HEK293 (cell line): ENCODE measurements around the gene STK32A.

Experiments
- HOXA7 ChIP-seq: sonication (generic); formaldehyde crosslinking; IDR thresholded peaks from 2 replicates; pipeline ENCODE4 v1.8.1; 2022; ENCODE audit warnings: missing genetic modification reagents, borderline replicate concordance
- KLF16 ChIP-seq: fragments of 450-650 bp; formaldehyde crosslinking; IDR thresholded peaks from 2 replicates; pipeline ENCODE4 v1.5.1; 2017; ENCODE audit warnings: missing biosample characterization, missing genetic modification characterization
- SP2 ChIP-seq: fragments of 450-650 bp; formaldehyde crosslinking; IDR thresholded peaks from 2 replicates; pipeline ENCODE4 v1.5.1; 2016; ENCODE audit warnings: missing biosample characterization, missing genetic modification characterization
- ZBTB7A ChIP-seq: fragments of 450-650 bp; formaldehyde crosslinking; IDR thresholded peaks from 2 replicates; pipeline ENCODE4 v1.5.1; 2016; ENCODE audit warnings: low read depth, missing biosample characterization, missing genetic modification characterization
- ZEB2 ChIP-seq: fragments of 450-650 bp; formaldehyde crosslinking; IDR thresholded peaks from 2 replicates; pipeline ENCODE4 v1.5.1; 2016; ENCODE audit warnings: missing biosample characterization, missing genetic modification characterization
- ZFP3 ChIP-seq: fragments of 450-650 bp; formaldehyde crosslinking; IDR thresholded peaks from 2 replicates; pipeline ENCODE4 v1.5.1; 2016; ENCODE audit warnings: low read depth, missing biosample characterization, missing genetic modification characterization
- ZNF10 ChIP-seq: fragments of 450-650 bp; formaldehyde crosslinking; IDR thresholded peaks from 2 replicates; pipeline ENCODE4 v1.5.1; 2017; ENCODE audit warnings: missing biosample characterization, missing genetic modification characterization
- ZNF2 ChIP-seq: fragments of 450-650 bp; formaldehyde crosslinking; IDR thresholded peaks from 2 replicates; pipeline ENCODE4 v1.5.1; 2016; ENCODE audit warnings: missing biosample characterization, missing genetic modification characterization
- ZNF571 ChIP-seq: fragments of 450-650 bp; formaldehyde crosslinking; IDR thresholded peaks from 2 replicates; pipeline ENCODE4 v1.5.0; 2017; ENCODE audit warnings: missing biosample characterization, missing genetic modification characterization
- ZNF670 ChIP-seq: fragments of 450-650 bp; formaldehyde crosslinking; IDR thresholded peaks from 2 replicates; pipeline ENCODE4 v1.5.1; 2016; ENCODE audit warnings: missing biosample characterization, missing genetic modification characterization, low read depth
- TF ChIP-seq, protein P1 (sequence below): fragments of 450-650 bp; formaldehyde crosslinking; IDR thresholded peaks from 2 replicates; pipeline ENCODE4 v1.5.1; 2016; ENCODE audit warnings: missing biosample characterization, missing genetic modification characterization
- TF ChIP-seq, protein P2 (sequence below): fragments of 450-650 bp; formaldehyde crosslinking; IDR thresholded peaks from 2 replicates; pipeline ENCODE4 v1.5.1; 2016; ENCODE audit warnings: missing biosample characterization, missing genetic modification characterization
- TF ChIP-seq, protein P3 (sequence below): fragments of 450-650 bp; formaldehyde crosslinking; IDR thresholded peaks from 2 replicates; pipeline ENCODE4 v1.5.1; 2016; ENCODE audit warnings: missing biosample characterization, missing genetic modification characterization
- TF ChIP-seq, protein P4 (sequence below): fragments of 450-650 bp; formaldehyde crosslinking; IDR thresholded peaks from 2 replicates; pipeline ENCODE4 v1.5.1; 2016; ENCODE audit warnings: missing biosample characterization, missing genetic modification characterization

DNA sequence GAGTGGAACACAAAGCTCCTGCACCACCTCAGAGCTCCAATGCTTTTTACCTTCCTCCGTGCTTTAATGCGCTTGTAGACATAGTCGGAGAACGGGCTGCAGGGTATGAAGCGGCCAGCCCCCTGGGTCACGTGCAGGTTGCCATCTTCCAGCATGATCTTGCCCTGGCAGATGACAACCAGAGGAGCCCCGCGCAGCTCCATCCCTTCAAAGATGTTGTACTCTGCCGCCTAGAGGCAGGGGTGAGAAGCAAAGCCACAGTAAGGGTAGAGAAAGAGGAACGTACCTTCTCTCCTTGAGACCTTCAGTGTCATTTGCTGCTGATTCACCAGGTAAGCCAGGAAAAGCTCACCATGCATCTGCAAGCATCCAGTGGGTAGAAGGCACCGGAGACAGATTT lies 162.8 kb downstream of the STK32A start:
- no peak for TF ChIP-seq HOXA7
- TF ChIP-seq, protein P1, sequence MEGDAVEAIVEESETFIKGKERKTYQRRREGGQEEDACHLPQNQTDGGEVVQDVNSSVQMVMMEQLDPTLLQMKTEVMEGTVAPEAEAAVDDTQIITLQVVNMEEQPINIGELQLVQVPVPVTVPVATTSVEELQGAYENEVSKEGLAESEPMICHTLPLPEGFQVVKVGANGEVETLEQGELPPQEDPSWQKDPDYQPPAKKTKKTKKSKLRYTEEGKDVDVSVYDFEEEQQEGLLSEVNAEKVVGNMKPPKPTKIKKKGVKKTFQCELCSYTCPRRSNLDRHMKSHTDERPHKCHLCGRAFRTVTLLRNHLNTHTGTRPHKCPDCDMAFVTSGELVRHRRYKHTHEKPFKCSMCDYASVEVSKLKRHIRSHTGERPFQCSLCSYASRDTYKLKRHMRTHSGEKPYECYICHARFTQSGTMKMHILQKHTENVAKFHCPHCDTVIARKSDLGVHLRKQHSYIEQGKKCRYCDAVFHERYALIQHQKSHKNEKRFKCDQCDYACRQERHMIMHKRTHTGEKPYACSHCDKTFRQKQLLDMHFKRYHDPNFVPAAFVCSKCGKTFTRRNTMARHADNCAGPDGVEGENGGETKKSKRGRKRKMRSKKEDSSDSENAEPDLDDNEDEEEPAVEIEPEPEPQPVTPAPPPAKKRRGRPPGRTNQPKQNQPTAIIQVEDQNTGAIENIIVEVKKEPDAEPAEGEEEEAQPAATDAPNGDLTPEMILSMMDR: no peak
- TF ChIP-seq, protein P2, sequence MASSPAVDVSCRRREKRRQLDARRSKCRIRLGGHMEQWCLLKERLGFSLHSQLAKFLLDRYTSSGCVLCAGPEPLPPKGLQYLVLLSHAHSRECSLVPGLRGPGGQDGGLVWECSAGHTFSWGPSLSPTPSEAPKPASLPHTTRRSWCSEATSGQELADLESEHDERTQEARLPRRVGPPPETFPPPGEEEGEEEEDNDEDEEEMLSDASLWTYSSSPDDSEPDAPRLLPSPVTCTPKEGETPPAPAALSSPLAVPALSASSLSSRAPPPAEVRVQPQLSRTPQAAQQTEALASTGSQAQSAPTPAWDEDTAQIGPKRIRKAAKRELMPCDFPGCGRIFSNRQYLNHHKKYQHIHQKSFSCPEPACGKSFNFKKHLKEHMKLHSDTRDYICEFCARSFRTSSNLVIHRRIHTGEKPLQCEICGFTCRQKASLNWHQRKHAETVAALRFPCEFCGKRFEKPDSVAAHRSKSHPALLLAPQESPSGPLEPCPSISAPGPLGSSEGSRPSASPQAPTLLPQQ (tag by site-specific recombination): no peak
- TF ChIP-seq ZEB2 (tag by site-specific recombination): no peak
- TF ChIP-seq, protein P3, sequence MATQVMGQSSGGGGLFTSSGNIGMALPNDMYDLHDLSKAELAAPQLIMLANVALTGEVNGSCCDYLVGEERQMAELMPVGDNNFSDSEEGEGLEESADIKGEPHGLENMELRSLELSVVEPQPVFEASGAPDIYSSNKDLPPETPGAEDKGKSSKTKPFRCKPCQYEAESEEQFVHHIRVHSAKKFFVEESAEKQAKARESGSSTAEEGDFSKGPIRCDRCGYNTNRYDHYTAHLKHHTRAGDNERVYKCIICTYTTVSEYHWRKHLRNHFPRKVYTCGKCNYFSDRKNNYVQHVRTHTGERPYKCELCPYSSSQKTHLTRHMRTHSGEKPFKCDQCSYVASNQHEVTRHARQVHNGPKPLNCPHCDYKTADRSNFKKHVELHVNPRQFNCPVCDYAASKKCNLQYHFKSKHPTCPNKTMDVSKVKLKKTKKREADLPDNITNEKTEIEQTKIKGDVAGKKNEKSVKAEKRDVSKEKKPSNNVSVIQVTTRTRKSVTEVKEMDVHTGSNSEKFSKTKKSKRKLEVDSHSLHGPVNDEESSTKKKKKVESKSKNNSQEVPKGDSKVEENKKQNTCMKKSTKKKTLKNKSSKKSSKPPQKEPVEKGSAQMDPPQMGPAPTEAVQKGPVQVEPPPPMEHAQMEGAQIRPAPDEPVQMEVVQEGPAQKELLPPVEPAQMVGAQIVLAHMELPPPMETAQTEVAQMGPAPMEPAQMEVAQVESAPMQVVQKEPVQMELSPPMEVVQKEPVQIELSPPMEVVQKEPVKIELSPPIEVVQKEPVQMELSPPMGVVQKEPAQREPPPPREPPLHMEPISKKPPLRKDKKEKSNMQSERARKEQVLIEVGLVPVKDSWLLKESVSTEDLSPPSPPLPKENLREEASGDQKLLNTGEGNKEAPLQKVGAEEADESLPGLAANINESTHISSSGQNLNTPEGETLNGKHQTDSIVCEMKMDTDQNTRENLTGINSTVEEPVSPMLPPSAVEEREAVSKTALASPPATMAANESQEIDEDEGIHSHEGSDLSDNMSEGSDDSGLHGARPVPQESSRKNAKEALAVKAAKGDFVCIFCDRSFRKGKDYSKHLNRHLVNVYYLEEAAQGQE (tag by site-specific recombination): no peak
- no peak for TF ChIP-seq ZBTB7A
- TF ChIP-seq, protein P4, sequence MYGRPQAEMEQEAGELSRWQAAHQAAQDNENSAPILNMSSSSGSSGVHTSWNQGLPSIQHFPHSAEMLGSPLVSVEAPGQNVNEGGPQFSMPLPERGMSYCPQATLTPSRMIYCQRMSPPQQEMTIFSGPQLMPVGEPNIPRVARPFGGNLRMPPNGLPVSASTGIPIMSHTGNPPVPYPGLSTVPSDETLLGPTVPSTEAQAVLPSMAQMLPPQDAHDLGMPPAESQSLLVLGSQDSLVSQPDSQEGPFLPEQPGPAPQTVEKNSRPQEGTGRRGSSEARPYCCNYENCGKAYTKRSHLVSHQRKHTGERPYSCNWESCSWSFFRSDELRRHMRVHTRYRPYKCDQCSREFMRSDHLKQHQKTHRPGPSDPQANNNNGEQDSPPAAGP (tag by site-specific recombination): no peak
- TF ChIP-seq ZNF670: no peak
- no peak for TF ChIP-seq ZNF10 (tag by site-specific recombination)
- TF ChIP-seq ZNF571 (tag by site-specific recombination): no peak
- no peak for TF ChIP-seq ZNF2 (tag by site-specific recombination)
- no peak for TF ChIP-seq KLF16
- TF ChIP-seq ZFP3 (tag by site-specific recombination): no peak
- TF ChIP-seq SP2 (tag by site-specific recombination): no peak
